SIG-M5 treated with dmso at 0.1 percent for 504 hours (cell line): ENCODE data around the gene TMEM140.
"Not testable (repeated sequence)": the region's sequence is repeated elsewhere in the genome, so short reads cannot be mapped to it uniquely, and the experiment has no call there.

ENCODE experiments used
- DNase-seq: peaks from one replicate; lab custom pipeline; 2025; ENCODE audit not compliant: unreplicated experiment; lab: John Stamatoyannopoulos, UW

TMEM140 gene

DNA sequence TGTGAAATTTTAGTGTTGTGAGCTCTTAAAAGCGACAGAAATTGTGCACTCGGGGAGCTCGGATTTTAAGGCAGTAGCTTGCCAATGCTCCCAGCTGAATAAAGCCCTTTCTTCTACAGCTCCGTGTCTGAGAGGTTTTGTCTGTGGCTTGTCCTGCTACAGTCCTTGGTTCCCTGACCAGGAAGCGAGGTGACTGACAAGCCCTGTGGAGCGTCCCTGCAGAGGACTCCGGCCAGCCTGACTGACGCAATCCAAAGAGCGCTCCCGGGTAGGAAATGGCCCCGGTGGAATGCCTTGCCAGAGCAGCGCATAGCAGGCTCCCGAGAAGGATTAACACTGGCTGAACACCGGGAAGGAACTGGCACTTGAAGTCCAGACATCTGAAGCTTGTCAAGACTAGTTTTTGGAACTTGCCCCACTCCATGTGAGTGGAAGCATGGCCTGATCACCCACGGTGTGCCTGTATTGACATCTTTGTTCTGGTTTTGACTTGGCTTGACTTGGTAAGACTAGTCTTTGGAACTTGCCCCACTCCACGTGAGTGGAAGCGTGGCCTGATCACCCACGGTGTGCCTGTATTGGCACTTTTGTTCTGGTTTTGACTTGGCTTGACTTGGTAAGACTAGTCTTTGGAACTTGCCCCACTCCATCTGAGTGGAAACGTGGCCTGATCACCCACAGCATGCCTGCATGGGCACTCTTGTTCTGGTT, 23.9 kb downstream of the TMEM140 start:
- DNase-seq = not testable (repeated sequence)

DNA sequence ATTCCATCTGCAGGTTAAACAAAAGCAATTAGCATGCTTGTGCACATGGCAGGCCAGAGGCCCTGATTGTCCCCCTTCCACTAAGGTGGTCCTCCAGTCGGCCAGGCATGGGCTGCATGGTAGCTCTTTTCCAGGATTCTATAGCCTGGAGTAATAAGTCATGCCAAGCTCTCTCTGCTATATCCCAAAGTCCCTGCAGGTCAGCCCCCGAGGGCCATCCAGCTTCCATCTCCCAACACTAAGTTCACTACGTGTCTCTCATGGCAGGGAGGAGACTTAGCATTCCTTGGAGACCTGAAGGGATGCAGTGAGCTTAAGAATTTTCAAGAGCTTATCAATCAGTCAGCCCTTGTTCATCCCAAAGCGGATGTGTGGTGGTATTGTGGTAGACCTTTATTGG, 26.0 kb downstream of the TMEM140 start:
- not testable (repeated sequence) for DNase-seq

DNA sequence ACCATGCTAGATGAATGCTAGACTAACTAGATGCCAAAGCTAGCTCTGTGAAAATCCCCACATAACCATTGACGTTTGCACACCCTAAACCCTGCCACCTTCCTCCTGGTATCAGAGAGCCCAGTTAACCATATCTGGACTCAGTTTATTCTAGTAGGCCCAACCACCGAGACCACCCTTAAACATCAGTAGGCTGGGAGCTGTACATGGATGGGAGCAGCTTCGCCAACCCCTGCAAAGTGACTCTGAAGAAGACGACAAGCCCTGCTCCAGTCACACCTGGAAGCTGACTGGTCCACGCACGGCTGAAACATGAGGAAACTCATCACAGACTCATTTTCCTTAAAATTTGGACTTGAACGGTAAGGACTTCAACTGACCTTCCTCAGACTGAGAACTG, 27.1 kb downstream of the TMEM140 start:
- DNase-seq = no peak

GRCh38 chr7:135175931-135176330, 28.1 kb downstream of the TMEM140 start:
- DNase-seq = no peak

- no peak for DNase-seq
These were observed 29.3 kb downstream of the TMEM140 start for GRCh38 chr7:135177028-135177696.

DNA sequence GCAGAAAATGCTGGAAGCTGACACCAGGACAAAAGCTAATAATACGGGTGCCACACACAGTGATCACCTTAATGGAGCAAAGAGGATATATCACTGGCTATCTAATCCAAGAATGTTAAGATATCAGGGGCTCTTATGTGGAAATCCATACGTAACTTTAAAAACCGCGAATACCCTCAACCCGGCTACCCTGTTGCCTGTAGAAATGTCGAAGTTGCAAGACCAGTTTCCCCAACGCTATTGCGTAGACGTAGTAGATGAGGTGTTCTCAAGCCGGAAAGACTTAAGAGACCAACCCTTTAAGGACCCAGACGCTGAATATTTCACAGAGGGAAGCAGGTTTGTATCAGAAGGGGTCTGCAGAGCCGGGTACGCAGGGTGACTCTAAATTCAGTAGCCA, 30.5 kb downstream of the TMEM140 start:
- DNase-seq = no peak

DNA sequence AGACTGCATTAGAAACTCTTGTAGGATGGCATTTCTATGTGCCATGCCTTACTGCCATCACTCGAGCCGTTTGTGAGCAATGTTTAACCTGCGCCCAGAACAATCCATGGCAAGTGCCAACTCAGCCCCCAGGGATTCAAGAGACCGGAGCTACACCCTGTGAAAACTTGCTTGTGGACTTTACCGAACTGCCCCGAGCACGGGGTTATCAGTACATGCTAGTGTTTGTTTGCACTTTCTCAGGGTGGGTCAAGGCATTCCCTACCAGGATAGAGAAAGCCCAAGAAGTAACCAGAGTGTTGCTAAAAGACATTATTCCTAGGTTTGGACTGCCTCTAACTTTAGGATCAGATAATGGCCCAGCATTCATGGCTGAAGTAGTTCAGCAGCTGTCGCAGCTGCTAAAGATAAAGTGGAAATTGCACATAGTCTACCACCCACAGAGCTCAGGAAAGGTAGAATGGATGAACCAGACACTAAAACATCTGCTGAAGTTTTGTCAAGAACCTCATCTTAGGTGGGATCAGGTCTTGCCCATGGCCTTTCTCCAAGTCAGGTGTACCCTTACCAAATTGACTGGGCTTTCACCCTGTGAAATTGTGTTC, 31.6 kb downstream of the TMEM140 start:
- DNase-seq = no peak

- no peak for DNase-seq
These were observed 32.2 kb downstream of the TMEM140 start for GRCh38 chr7:135180122-135180521.

DNA sequence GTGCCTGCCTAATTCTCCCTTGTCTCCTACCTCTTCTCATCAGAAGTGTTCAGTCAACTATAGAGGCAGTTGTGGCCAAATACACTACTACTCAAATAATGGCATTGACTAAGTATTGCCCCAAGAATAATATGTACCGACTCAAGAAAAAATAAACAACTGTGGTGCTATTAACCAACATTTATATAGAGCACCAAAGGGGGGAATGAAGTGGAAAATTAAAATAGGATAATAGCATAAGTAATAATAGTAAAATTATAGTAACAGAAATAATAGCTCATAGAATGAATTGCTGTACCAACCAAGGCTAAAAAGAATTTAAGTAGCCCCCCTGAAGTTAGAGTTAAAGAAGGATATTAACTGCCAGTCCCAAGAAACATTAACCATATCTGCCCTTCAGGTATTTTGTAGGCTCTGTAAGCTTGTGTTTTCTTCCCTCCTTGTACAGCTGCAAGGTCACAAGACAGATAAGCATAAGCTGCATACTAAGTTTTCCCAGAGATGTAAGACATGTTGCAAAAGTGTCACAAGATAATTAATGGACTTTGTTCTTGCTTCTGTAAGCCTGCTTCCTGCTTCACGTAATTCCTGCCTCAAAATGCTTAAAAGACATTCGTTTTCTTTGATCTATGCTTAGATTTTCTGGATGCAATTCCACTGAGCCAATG, 33.5 kb downstream of the TMEM140 start:
- DNase-seq = no peak

DNA sequence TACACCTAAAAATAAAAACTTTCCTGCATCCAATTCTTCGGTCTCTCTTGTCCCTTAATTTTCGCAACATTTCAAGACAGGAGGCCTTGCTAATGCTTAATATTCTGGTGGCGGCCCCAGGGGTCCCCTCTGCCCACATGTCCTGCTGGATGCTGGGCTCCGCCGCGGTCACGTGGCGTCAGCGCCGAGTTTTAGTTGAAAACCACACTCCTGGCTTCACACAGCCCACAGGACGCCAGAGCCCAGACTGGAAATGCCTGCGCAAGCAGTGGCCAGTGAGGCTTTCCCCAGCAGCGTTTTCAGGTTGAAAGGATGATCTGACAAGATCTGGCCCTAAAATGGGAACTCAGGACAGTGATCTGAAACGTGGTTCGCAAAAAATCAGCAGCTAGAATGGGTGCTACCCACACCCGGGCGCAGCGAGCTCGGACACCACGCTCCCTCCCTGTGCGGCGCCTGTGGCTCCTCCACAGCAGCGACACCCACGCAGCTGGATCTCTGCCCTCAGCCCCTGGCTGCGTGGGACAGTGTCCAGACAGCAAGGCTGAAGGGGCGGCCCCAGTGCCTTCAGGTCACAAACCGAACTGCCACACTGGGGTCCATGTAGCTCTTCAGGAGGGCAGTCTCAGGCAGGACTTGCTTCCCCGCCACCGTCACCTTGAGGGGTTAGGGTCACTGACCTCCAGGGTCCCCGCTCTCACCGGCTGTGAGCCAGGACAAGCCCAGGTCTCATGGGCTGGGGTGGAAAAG, 34.2 kb downstream of the TMEM140 start:
- no peak for DNase-seq

DNA sequence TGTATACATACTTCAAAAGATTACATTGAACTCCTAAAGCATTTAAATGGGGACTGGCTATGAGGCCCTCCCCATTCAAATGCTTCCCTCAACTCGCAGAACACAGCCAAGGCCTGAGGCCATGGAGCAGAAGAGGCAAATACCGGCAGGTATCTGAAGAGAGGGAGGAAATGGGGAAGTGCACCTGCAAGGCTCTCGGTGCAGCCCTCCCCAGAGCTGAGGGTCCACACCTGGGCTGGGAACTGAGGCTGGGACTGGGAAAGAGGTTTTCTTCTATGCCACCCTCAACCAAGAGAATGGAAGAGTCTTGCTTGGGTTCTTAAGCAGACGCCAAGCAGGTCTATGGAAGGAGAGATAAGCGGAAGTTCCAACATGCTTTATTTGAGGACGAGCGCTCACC, 35.6 kb downstream of the TMEM140 start:
- DNase-seq = no peak

DNA sequence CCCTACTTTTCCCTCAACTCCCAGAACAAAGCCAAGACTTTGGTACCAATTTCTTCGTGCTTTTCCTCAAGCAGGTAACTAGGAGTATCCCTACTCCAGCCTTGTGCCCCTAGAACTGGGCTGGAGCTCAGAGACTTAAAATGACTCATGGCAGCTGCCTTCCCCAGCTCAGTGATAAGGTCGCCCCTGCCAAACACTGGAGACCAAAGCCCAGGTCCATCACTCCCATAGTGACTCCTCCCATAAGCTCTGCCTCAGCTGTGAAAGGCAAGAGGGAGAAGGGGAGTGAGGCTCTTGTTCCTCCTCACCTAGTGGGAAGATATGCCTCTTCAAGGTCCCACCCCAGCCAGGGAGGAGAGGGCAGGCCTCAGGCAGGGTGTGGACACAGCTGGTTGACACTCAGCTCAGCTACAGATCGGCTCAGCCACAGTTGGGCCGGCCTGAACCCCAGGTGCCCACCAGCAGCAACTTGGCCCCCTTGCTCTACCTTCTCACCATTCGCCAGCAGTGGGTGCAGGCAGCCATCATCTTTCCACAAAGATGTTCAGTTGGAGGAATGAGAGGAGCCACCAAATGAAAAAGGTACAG, 36.5 kb downstream of the TMEM140 start:
- no peak for DNase-seq

- DNase-seq = no peak
These were observed 37.8 kb downstream of the TMEM140 start for GRCh38 chr7:135185471-135186260.

GRCh38 chr7:135186261-135186540, 38.3 kb downstream of the TMEM140 start:
- DNase-seq = no peak

GRCh38 chr7:135186841-135187253, 39.0 kb downstream of the TMEM140 start:
- DNase-seq = no peak

DNA sequence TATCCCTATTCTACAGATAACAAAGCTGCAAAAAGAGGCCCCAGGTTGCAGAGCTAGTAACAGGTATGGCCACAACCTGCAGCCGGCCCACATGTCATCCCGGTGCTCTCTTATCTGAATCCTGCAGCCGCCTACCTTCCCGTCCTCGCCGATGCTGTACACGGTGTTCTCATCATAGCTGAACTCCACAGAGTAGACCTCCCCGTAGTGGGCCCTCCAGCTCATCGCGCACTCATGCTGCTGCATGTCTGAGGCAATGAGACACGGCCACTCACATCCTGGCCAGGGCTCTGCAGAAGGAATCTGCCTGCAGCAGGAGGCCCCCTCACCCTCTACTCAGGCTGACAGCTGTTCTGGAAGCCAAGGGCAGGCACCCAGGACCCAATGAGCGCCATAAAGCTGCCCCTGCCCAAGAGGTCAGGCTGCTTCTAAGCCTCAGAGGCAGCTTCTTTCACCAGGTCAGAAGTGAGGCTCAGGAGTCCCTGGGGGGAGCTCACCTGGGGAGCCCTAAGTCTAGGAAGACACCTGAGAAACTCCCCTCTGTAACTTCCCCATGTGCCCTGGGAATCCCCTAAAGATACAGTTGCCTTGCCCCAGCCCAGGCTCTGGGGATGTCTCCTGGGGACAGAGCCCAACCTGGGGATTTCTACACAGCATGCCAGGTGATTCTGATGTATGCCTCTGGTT, 40.6 kb downstream of the TMEM140 start:
- no peak for DNase-seq

GRCh38 chr7:135189221-135189662, 41.4 kb downstream of the TMEM140 start:
- DNase-seq = no peak

DNA sequence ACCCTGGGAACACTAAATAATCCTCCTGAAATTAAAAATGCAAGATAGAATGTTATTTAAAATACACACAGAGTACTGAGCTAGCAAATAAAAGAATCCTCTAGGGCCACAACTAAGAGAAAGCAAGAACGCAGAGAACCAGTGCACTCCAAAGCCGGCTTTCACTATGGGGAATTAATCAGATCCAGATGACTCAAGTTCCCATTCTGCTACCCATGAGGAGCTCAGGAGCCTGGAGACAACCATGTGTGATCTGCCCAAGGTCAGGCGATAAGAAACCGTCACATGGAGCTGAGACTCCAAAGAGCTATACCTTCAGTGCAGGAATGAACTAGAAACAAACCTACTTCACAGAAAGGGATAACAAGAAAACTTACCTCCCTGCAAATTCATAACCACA, 42.1 kb downstream of the TMEM140 start:
- DNase-seq = no peak

DNA sequence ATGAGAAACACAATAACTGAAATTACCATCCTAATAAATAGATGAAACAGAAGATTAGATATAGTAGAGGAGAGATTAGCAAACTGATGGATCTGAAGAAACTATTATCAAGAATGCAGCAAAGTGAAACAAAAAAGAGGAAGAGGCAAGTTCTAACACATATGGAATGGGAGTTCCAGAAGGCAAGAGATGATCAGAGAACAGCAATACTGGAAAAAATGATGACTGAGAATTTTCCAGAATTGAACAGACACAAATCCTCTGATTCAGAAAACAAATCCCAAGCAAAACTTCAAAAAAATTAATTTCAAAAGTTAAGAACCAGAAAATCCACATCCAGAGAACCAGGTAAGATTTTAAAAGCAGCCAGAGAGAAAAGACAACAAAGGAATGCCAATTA, 42.8 kb downstream of the TMEM140 start:
- DNase-seq = no peak
